Endothelial cell of umbilical vein (primary cell): Measurements from ENCODE around the gene FOXP1. TPM values are rescaled to one million over a fixed set of nuclear protein-coding genes. Genes with fewer than 3 reads are reported as not detected.

ENCODE experiments used
- BruUV-seq: library from RNA; stranded (reverse); fragments of 400-500 nt; replicated peaks from 2 replicates; lab custom pipeline; 2021; lab: Mats Ljungman, UMichigan
- CTCF ChIA-PET: fragments of 300-600, 350-600 bp; sonication (Branson Sonifier 250); formaldehyde crosslinking; loops from one replicate; lab custom pipeline; 2021; ENCODE audit warnings: antibody characterized with exemption, inconsistent platforms; lab: Charles Lee
- POLR2A ChIA-PET: fragments of 300-600, 350-600 bp; sonication (Branson Sonifier 250); formaldehyde crosslinking; loops from one replicate; lab custom pipeline; 2021; ENCODE audit warnings: antibody characterized with exemption, inconsistent platforms; lab: Charles Lee
- DNase-seq: peaks from one replicate; pipeline ENCODE4 v3.0.0-alpha.2; 2011; ENCODE audit warnings: low read depth, low spot score
- FAIRE-seq: peaks from 2 replicates; lab custom pipeline; 2011; peaks lifted over from hg19 to GRCh38; lab: Jason Lieb, UNC
- H2AFZ ChIP-seq: 2 replicates; pipeline ENCODE4 v1.6.0; 2012; ENCODE audit warnings: low read depth, low read length, control low read depth, inconsistent platforms
- H3K27ac ChIP-seq: 2 replicates; pipeline ENCODE4 v1.5.1; 2011; ENCODE audit warnings: low read depth, mild to moderate bottlenecking, control low read depth, low read length, moderate library complexity; ENCODE audit not compliant: insufficient read depth
- H3K27me3 ChIP-seq, 2 experiments: 2 replicates each; pipeline versions ENCODE4 v1.6.0 to v1.6.1; 2011; ENCODE audit warnings: low read length in 2 of 2, mixed read lengths in 1 of 2; ENCODE audit not compliant: control insufficient read depth in 2 of 2, insufficient read depth in 2 of 2
- H3K36me3 ChIP-seq, 2 experiments: 2 replicates in 1 of 2; 3 replicates in 1 of 2; pipeline ENCODE4 v1.5.1; 2011; ENCODE audit warnings: low read length in 2 of 2, mild to moderate bottlenecking in 1 of 2, moderate library complexity in 1 of 2; ENCODE audit not compliant: control insufficient read depth in 2 of 2, insufficient read depth in 2 of 2; ENCODE audit errors: extremely low read depth in 1 of 2
- H3K4me1 ChIP-seq: 3 replicates; pipeline ENCODE4 v1.5.1; 2011; ENCODE audit warnings: mild to moderate bottlenecking, low read length; ENCODE audit not compliant: control insufficient read depth, insufficient read depth; ENCODE audit errors: extremely low read depth
- H3K4me2 ChIP-seq: 2 replicates; pipeline ENCODE4 v1.6.1; 2011; ENCODE audit warnings: low read length, control low read depth, mixed read lengths; ENCODE audit not compliant: insufficient read depth
- H3K4me3 ChIP-seq, 3 experiments: fragments of 200-600 bp in 1 of 3; sonication (generic), shearing (Covaris generic) in 1 of 3; replicated peaks in 1 of 3; 2 replicates each; pipeline ENCODE4 v1.5.1; 2011 to 2016; ENCODE audit warnings: control low read depth in 3 of 3, low read length in 3 of 3, mild to moderate bottlenecking in 2 of 3, inconsistent platforms in 1 of 3, low read depth in 1 of 3, moderate library complexity in 1 of 3; ENCODE audit not compliant: insufficient read depth in 1 of 3
- H3K79me2 ChIP-seq: 2 replicates; pipeline ENCODE4 v1.6.0; 2012; ENCODE audit warnings: low read length, inconsistent platforms; ENCODE audit not compliant: control insufficient read depth, insufficient read depth
- H3K9ac ChIP-seq: replicated peaks from 2 replicates; pipeline ENCODE3; 2011; ENCODE audit warnings: low read length, control low read depth; ENCODE audit not compliant: insufficient read depth; ENCODE audit errors: extremely low read depth
- H3K9me1 ChIP-seq: replicated peaks from 3 replicates; pipeline ENCODE4 v1.6.0; 2011; ENCODE audit warnings: mild to moderate bottlenecking, low read length; ENCODE audit not compliant: control insufficient read depth, insufficient read depth; ENCODE audit errors: extremely low read depth
- H3K9me3 ChIP-seq: replicated peaks from 2 replicates; pipeline ENCODE4 v1.5.1; 2012; ENCODE audit warnings: low read length, inconsistent platforms; ENCODE audit not compliant: control insufficient read depth, insufficient read depth
- H4K20me1 ChIP-seq: replicated peaks from 2 replicates; pipeline ENCODE3; 2011; ENCODE audit warnings: mild to moderate bottlenecking, low read length; ENCODE audit not compliant: control insufficient read depth, insufficient read depth; ENCODE audit errors: extremely low read depth
- CTCF ChIP-seq, 2 donors: IDR thresholded peaks; 1 replicate in 1 of 2; 2 replicates in 1 of 2; pipeline ENCODE4 v1.5.1; 2011; ENCODE audit warnings: low read length in 2 of 2, mild to moderate bottlenecking in 2 of 2, moderate library complexity in 2 of 2, control low read depth in 1 of 2, inconsistent platforms in 1 of 2, low read depth in 1 of 2; ENCODE audit not compliant: insufficient read depth in 1 of 2; ENCODE audit errors: extremely low read depth in 1 of 2
- MAX ChIP-seq: IDR thresholded peaks from 2 replicates; pipeline ENCODE4 v1.6.1; 2011; ENCODE audit not compliant: insufficient read depth, insufficient read length
- POLR2AphosphoS5 ChIP-seq: IDR thresholded peaks from 2 replicates; pipeline ENCODE4 v1.6.1; 2012; ENCODE audit warnings: low read depth, mild to moderate bottlenecking, control low read depth, low read length, moderate library complexity; ENCODE audit not compliant: insufficient read depth
- dilution Hi-C: fragments of 300-500 bp; cut with MboI; formaldehyde crosslinking; loops from one replicate; pipeline ENCODE4 v1.15.0; 2019; ENCODE audit warnings: low sequenced_read_pairs; ENCODE audit not compliant: extremely low pct_ligation_motif_present
- intact Hi-C: fragments of 100-400 bp; cut with micrococcal nuclease; formaldehyde crosslinking; loops from one replicate; pipeline ENCODE4 v1.10.0; 2022
- polyA plus RNA-seq, 4 experiments: library from polyadenylated mRNA; depleted of rRNA in 3 of 4; stranded (reverse) in 3 of 4; unstranded in 1 of 4; fragments of >200 nt; gene quantifications; 2 replicates each; pipeline versions ENCODE4 v1.2.1 to v1.2.3, GENCODE V29; 2011 to 2012; ENCODE audit warnings: missing spikeins in 1 of 4
- total RNA-seq: library from RNA; stranded (reverse); gene quantifications from 2 replicates; pipeline ENCODE4 v1.2.3, GENCODE V29; 2021

FOXP1 gene
- total and polyA plus RNA-seq, 2 donors (not counting 3 experiments of a cell fraction or from before 2014, with no cell fraction given) = 41.0 to 107 TPM

GRCh38 chr3:71030748-71031147, 552.8 kb downstream of the FOXP1 start:
- H3K4me3 ChIP-seq = no peak overlapping the region
- H3K9ac ChIP-seq = no peak overlapping the region
- DNase-seq (no peak), FAIRE-seq (no peak)
- no peak for TF ChIP-seq CTCF (IDR thresholded peaks at IDR 0.05; ENCODE audit: extremely low read depth in 1 of 2, insufficient read depth in 1 of 2, low read depth in 1 of 2, low read length in 2 of 2)
- dilution Hi-C loops = no loop called here
- H4K20me1 ChIP-seq = no peaks in the 10 kb centered on the region
- H3K79me2 ChIP-seq = peaks cover 80% of the 10 kb centered on the region
- no peak overlapping the region for H3K27ac ChIP-seq
- no peak overlapping the region for H3K4me2 ChIP-seq
- ChIA-PET POLR2A (interaction anchor here (0.6 kb wide), 1 partner anchor 210 kb away, joined by 3 read pairs; no protein-coding TSS in a partner anchor), CTCF (interaction anchor here (1.2 kb wide), 2 partner anchors 10 to 14 kb away, joined by 3 read pairs; no protein-coding TSS in a partner anchor)
- H3K9me1 ChIP-seq = no peaks in the 10 kb centered on the region
- H3K4me1 ChIP-seq = peaks cover 19% of the 10 kb centered on the region
- H3K27me3 ChIP-seq = no peaks in the 10 kb centered on the region
- no TSS peak for BruUV-seq
- no peak overlapping the region for H2AFZ ChIP-seq
- no peaks in the 10 kb centered on the region for H3K9me3 ChIP-seq
- peaks cover 6 to 27% of the 10 kb centered on the region in 2 experiments for H3K36me3 ChIP-seq
- intact Hi-C loops = no loop called here

GRCh38 chr3:71029770-71030169, 553.8 kb downstream of the FOXP1 start:
- no peak for FAIRE-seq
- CTCF ChIA-PET = interaction anchor here (0.8 to 1.2 kb wide), 2 partner anchors 13 to 313 kb away, joined by 3 read pairs; no protein-coding TSS in a partner anchor
- no peak for DNase-seq
- BruUV-seq = no TSS peak
- intact Hi-C loops (no loop called here), dilution Hi-C loops (no loop called here)
- POLR2A ChIA-PET = no interaction called here
- Histone ChIP-seq H3K79me2 (peaks cover 82% of the 10 kb centered on the region), H3K4me1 (peaks cover 10% of the 10 kb centered on the region), H3K27me3 (no peaks in the 10 kb centered on the region), H3K9me1 (no peaks in the 10 kb centered on the region), H3K4me3 (no peak overlapping the region), H3K9me3 (no peaks in the 10 kb centered on the region), H3K9ac (no peak overlapping the region), H3K4me2 (no peak overlapping the region), H3K36me3 (peaks cover 6 to 23% of the 10 kb centered on the region in 2 experiments), H4K20me1 (no peaks in the 10 kb centered on the region), H2AFZ (no peak overlapping the region), H3K27ac (no peak overlapping the region)
- TF ChIP-seq MAX = no peak
- no peak for TF ChIP-seq POLR2AphosphoS5
